ENCODE data around the gene ARMC8. TPM values are rescaled to one million over a fixed set of nuclear protein-coding genes. Genes with fewer than 3 reads are reported as not detected.

The ARMC8 gene
- total and polyA plus RNA-seq, 2 of the 8 experiments (the other 6 are each of a cell fraction or from before 2014, with no cell fraction given) = 47.3 to 58.5 TPM

DNA sequence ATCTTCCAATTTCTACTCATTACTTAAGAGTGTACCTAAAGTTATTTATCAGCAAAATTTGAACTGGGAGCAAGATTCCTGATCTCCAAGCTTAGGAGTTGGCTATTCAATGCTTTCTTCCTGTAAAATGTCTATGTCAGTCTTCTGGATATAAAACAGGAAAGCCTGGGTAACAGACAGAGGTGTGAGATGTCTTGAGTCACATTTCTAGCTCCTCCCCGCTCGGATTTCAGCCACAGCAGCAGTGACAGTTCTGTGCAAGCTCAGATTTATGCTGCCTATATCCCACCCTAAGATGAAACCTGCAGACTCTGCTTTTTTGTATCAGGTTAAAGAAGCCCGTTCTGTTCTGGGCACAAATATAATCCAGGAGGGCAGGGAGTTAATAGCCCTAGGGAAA is 2.1 kb upstream of the ARMC8 start:
- Histone ChIP-seq H3K23me2 (ENCODE audit: low read depth, low read length) (peaks cover 5% of the 10 kb centered on the region), H3K4me3 (ENCODE audit: extremely low read depth in 1 of 4, insufficient read depth in 2 of 4, low read depth in 3 of 4, low read length in 4 of 4) (no peak overlapping the region), H3K79me2 (ENCODE audit: control insufficient read depth in 1 of 2, insufficient read depth in 2 of 2, low read length in 2 of 2) (peaks cover 11 to 24% of the 10 kb centered on the region in 2 experiments), H2BK15ac (ENCODE audit: low read length) (no peak overlapping the region), H3K4me1 (replicated peaks in 1 of 4; ENCODE audit: control insufficient read depth in 3 of 4, insufficient read depth in 4 of 4, low read length in 3 of 4) (peaks cover 0 to 5% (median 3%) of the 10 kb centered on the region in 4 experiments; a peak in 3 of 7 replicates), H4K91ac (replicated peaks; ENCODE audit: insufficient read length, low read length) (no peak overlapping the region), H2BK5ac (ENCODE audit: low read depth, low read length) (no peak overlapping the region), H3K79me1 (ENCODE audit: low read depth, low read length) (no peaks in the 10 kb centered on the region), H3K9ac (replicated peaks in 1 of 4; ENCODE audit: extremely low read depth in 1 of 4, low read depth in 3 of 4, low read length in 3 of 4) (no peak overlapping the region), H3K36me3 (ENCODE audit: control insufficient read depth in 2 of 4, insufficient read depth in 4 of 4, low read length in 3 of 4) (peaks cover 0 to 3% (median 0%) of the 10 kb centered on the region in 4 experiments; a peak in 2 of 8 replicates), H3K27ac (ENCODE audit: low read depth, low read length) (no peak overlapping the region), H4K8ac (ENCODE audit: extremely low read depth, insufficient read depth, low read length) (no peak overlapping the region), H3K14ac (ENCODE audit: insufficient read length) (no peak overlapping the region), H2AK5ac (ENCODE audit: low read depth, low read length) (no peak overlapping the region), H4K5ac (ENCODE audit: insufficient read length, low read depth, low read length) (no peak overlapping the region), H4K20me1 (replicated peaks in 1 of 2; ENCODE audit: control insufficient read depth in 1 of 2, insufficient read depth in 2 of 2, low read length in 2 of 2) (no peaks in the 10 kb centered on the region), H2AFZ (ENCODE audit: low read length) (no peak overlapping the region), H3K27me3 (replicated peaks in 1 of 4; ENCODE audit: control insufficient read depth in 3 of 4, extremely low read depth in 1 of 4, insufficient read depth in 3 of 4, low read length in 3 of 4) (peaks cover 0 to 5% (median 0%) of the 10 kb centered on the region in 4 experiments; a peak in 2 of 7 replicates), H3K4ac (replicated peaks; ENCODE audit: insufficient read length, low read depth, low read length) (no peak overlapping the region), H2BK12ac (ENCODE audit: low read depth, low read length) (no peak overlapping the region), H2BK120ac (replicated peaks; ENCODE audit: low read depth, low read length) (no peak overlapping the region), H2BK20ac (ENCODE audit: low read length) (no peak overlapping the region), H3K4me2 (ENCODE audit: insufficient read depth in 1 of 2, low read depth in 2 of 2, low read length in 2 of 2) (no peak overlapping the region), H3K23ac (ENCODE audit: insufficient read length) (no peak overlapping the region), H3K18ac (ENCODE audit: extremely low read depth, low read length) (no peak overlapping the region), H3K56ac (replicated peaks; ENCODE audit: insufficient read length, low read depth, low read length) (no peak overlapping the region), H3K9me3 (ENCODE audit: insufficient read depth in 2 of 2, low read depth in 1 of 2, low read length in 1 of 2) (no peaks in the 10 kb centered on the region)
- 76% methylated on average over 3 of the region's 3 CpGs; no CpG with 5 or more reads in 1 of the 2 experiments for WGBS, 2 experiments (ENCODE audit: extremely low coverage in 1 of 2, insufficient coverage in 1 of 2, insufficient read length in 1 of 2, insufficient replicate concordance in 2 of 2, low coverage in 1 of 2, low lambda C conversion rate in 2 of 2, missing lambda C conversion rate in 1 of 2)
- ChIA-PET CTCF (ENCODE audit: partially characterized antibody) (interaction anchor here (0.6 to 1.3 kb wide), 3 partner anchors 66 to 162 kb away, joined by 3 to 4 read pairs (median 3); no protein-coding TSS in a partner anchor), POLR2A (ENCODE audit: partially characterized antibody) (interaction anchor here (4.3 kb wide), 1 partner anchor 11 kb away, joined by 56 read pairs; the partner anchor contains the start of gene DBR1)
- DNase-seq (ENCODE audit: low read depth in 1 of 2, low spot score in 2 of 2) (no peak), FAIRE-seq (no peak)
- TF ChIP-seq POLR2A (IDR thresholded peaks at IDR 0.05; ENCODE audit: control extremely low read depth in 1 of 2, low read depth in 2 of 2, low read length in 2 of 2) (no peak), GTF2F1 (IDR thresholded peaks at IDR 0.05; ENCODE audit: borderline replicate concordance, low read depth, low read length) (no peak), TAF1 (IDR thresholded peaks at IDR 0.05; ENCODE audit: low read depth, low read length) (no peak), SIX5 (IDR thresholded peaks at IDR 0.05; ENCODE audit: low read depth, low read length) (no peak), CBX5 (IDR thresholded peaks at IDR 0.05; ENCODE audit: low read depth, low read length) (no peak), BRCA1 (IDR thresholded peaks at IDR 0.05; ENCODE audit: low read depth, low read length) (no peak), ASH2L (IDR thresholded peaks at IDR 0.05; ENCODE audit: low read length) (no peak), RXRA (IDR thresholded peaks at IDR 0.05; ENCODE audit: insufficient read depth, low read depth, low read length) (no peak), KDM4A (IDR thresholded peaks at IDR 0.05; ENCODE audit: low read depth, low read length, severe bottlenecking) (no peak), PHF8 (conservative IDR thresholded peaks at IDR 0.05; ENCODE audit: low read depth, low read length) (no peak), ZNF274 (IDR thresholded peaks at IDR 0.05; ENCODE audit: borderline replicate concordance, extremely low read depth, low read length) (no peak)
- TF ChIP-seq, protein P1, sequence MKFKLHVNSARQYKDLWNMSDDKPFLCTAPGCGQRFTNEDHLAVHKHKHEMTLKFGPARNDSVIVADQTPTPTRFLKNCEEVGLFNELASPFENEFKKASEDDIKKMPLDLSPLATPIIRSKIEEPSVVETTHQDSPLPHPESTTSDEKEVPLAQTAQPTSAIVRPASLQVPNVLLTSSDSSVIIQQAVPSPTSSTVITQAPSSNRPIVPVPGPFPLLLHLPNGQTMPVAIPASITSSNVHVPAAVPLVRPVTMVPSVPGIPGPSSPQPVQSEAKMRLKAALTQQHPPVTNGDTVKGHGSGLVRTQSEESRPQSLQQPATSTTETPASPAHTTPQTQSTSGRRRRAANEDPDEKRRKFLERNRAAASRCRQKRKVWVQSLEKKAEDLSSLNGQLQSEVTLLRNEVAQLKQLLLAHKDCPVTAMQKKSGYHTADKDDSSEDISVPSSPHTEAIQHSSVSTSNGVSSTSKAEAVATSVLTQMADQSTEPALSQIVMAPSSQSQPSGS (IDR thresholded peaks at IDR 0.05; ENCODE audit: low read length) = no peak

All from H1 (cell line).